ENCODE results near the gene TNRC18.
"Not testable (repeated sequence)": the region's sequence is repeated elsewhere in the genome, so short reads cannot be mapped to it uniquely, and the experiment has no call there.

TNRC18 gene, protein sequence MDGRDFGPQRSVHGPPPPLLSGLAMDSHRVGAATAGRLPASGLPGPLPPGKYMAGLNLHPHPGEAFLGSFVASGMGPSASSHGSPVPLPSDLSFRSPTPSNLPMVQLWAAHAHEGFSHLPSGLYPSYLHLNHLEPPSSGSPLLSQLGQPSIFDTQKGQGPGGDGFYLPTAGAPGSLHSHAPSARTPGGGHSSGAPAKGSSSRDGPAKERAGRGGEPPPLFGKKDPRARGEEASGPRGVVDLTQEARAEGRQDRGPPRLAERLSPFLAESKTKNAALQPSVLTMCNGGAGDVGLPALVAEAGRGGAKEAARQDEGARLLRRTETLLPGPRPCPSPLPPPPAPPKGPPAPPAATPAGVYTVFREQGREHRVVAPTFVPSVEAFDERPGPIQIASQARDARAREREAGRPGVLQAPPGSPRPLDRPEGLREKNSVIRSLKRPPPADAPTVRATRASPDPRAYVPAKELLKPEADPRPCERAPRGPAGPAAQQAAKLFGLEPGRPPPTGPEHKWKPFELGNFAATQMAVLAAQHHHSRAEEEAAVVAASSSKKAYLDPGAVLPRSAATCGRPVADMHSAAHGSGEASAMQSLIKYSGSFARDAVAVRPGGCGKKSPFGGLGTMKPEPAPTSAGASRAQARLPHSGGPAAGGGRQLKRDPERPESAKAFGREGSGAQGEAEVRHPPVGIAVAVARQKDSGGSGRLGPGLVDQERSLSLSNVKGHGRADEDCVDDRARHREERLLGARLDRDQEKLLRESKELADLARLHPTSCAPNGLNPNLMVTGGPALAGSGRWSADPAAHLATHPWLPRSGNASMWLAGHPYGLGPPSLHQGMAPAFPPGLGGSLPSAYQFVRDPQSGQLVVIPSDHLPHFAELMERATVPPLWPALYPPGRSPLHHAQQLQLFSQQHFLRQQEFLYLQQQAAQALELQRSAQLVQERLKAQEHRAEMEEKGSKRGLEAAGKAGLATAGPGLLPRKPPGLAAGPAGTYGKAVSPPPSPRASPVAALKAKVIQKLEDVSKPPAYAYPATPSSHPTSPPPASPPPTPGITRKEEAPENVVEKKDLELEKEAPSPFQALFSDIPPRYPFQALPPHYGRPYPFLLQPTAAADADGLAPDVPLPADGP (N-terminal part only)

DNA sequence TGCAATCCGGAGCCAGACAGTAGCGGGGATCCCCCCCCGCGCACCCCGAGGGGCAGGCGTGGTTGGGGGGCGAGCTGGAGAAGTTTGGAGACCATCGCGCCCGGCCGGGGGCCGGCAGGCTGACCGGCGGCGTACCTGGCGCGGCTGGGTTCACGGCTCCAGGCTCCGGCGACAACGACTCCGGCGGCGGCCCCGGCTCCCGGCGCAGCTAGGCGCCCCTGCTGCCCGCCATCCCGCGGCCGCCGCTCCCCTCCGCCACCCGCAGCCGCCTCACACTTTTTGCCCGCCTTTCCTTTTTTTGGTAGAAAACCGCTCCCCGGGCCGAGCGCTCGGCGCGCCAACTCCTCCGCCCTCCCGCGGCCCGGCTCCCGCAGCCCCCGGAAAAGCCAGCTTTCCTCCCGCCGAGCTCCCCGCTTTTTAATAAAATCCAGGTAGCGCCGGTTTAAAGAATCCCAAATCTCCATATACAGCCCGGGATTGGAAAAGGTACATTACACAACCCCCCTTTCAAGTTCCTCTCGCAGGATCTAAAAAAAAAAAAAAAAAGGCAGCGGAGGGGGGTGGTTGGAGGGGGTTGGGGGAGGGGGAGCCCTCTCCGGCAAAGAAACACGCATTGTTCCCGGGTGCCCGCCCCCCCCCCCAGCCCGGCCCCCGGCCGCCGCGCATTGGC is at the start of gene TNRC18:
TNRC18 (minus strand) TSS at position 529 of the 670 bp plus-strand sequence. CDS start 2,588 bp downstream, outside the sequence.
- DNase-seq = no peak

DNA sequence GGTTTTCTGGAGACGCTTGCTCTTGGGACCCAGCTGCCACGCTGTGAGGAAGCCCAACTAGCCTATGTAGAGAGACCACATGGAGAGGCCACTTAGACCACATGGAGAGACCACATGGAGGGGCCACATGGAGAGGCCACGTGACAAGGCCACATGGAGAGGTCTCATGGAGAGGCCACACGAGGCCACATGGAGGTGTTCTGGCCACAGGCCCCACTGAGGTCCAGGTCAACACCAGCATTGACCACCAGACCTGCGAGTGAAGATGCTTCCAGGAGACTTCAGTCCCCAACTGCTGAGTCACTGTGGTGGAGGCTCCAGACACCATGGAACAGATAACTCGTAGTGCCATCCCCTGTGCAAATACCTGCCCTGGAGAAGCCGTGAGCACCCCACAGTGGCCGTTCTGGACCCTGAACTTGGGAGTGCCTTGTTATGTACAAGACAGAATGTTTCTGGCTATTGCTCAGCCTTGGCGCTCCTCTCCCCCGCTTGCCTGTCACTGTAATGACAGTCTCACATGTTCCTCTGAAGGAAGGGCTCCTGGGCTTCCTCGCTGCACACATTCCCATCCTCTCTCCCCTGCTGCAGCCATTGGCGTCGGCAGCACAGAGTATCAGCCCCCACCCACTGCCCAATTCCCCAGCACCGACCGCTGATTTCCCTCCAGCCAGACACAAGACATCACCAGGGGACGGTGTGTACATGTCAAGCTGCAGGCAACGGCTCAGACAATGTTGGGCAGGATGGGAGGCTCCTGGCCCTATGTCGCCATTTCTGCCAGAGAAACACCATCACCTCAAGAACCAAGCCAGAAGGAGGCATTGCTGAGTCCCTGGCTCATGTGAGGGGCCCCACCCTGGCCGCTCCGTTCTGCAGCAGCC is 49.0 kb upstream of the TNRC18 start:
- no peak for DNase-seq

DNA sequence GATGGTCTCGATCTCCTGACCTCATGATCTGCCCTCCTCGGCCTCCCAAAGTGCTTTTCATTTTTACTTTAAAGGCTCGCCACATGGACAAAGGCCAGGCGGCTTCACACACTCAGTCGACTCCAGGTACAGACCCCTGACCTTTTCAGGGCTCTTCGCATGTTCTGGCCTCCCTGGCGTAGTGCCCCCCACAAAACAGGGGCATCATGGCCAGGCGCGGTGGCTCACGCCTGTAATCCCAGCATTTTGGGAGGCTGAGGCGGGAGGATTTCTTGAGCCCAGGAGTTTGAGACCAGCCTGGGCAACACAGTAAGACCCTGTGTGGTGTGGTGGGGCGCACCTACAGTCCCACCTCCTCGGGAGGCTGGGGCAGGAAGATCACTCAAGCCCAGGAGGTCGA is 48.0 kb upstream of the TNRC18 start:
- DNase-seq = not testable (repeated sequence)

DNA sequence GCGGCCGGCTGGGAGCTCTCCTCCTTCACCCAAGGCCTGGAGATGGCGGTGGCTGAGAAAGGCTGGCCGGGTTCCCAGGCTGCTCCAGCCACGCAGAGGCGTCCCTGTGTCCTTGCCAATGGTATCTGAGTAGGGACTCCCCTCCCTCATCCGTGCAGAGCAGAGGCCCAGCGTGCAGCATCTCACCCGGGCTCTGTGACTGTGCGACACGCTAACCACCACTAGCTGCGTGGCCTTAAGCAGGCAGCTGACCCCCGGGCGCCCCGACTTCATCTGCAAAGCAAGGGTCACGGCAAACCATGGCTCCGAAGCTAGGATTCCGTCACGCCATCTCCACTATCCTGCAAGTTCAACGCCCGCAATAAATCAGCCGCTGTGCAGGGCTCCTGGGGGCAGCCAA is 47.2 kb upstream of the TNRC18 start:
- no peak for DNase-seq

DNA sequence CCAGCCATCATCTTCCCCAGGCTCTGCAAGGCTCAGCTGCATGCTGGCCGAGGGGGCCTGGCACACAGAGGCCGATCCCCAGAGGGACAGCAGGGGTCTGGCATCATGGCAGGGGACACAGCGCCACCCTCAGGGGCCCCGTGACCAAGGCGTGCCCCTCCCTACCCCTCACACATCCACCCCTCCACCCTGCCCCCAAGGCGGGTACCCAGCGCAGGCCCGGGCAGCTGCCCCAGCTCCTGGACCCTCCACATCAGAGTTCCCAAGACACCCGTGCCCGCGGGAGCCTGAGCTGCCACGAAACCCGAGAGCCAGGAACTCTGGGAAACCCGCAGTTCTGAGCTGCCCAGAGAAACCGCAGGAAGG is 46.5 kb upstream of the TNRC18 start:
- DNase-seq = no peak

DNA sequence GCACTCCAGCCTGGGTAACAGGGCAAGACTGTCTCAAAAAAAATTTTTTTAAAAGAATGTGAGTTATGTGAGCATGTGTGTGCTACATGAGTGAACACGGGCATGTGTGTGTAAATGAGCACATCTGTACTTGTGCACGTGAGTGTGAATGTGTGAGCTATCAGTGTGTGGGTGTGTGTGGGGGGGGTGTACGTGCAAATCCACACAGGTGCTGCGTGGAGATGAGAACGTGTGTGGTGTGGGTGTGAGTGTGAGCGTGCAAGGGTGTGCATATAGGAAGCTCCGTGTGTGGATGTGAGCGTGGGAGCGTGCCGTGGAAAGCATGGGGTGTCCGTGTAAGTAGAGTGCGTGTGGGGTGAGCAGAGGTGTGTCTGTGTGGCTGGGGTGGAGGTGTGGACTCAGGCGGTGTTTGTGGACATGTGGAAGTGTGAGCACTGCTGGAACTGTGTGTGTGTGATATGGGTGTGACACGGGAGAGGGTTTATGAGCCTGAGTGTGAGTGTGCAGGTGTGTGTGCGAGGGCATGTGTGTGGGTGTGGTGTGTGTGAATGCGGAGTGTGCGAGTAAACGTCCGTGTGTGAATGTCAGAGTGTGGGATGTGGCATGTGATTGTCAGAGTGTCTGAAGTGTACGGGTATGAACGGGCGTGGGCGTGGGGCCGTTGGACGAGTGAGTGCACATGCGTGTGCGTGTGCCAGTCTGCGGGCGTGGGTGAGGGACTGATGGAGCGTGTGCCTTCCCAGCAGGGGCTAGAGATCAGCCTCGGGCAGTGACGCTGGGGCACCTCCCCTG is 45.9 kb upstream of the TNRC18 start:
- DNase-seq = no peak

DNA sequence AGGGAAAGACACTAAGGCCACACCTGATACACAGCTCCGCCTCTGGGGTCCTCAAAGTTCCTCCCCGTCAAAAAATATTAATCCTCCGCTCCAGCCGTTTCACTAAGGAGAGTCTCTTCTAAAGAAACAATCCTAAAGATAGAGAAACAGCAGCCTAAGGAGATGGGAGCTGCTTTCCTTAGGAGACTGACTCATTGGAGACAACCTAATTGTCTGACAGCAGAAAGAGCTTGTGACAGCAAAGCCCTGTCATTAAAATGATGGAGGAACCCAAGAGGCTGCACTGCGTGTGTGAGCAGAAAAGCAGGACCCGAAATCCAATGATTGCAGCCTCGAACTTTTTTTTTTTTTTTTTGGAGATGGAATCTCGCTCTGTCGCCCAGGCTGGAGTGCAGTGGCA is 44.0 kb upstream of the TNRC18 start:
- DNase-seq = no peak

DNA sequence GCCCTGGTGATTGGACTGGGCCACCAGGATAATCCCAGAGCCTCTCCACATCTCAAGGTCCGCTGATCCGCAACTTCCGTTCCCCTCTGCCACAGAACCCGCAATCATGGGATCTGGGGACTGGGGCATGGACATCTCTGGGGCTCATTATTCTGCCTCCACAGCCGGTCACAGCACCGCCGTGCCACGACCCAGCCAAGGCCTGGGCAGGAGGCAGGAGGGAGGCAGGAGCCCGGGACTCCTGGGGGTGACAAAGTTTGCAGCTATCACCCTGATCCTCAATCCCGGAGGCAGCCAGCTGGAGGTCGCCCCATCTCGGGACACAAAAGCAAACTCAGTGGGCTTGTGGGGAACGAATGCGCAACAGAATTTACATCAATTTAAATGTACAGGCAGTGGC is 42.9 kb upstream of the TNRC18 start:
- no peak for DNase-seq

DNA sequence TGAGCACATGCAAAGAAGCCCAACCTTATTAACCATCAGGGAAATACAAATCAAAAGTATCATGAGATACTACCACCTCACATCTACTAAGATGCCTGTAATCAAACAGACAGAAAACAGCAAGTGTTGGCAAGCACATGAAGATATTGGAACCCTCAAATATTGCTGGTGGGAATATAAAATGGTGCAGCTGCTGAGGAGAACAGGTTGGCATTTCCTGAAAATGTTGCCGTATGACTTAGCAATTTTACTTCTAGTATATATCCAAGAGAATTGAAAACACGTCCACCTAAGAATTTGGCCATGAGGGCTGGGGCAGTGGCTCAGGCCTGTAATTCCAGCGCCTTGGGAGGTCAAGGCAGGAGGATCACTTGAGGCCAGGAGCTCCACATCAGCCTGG is 39.4 kb upstream of the TNRC18 start:
- DNase-seq = no peak

DNA sequence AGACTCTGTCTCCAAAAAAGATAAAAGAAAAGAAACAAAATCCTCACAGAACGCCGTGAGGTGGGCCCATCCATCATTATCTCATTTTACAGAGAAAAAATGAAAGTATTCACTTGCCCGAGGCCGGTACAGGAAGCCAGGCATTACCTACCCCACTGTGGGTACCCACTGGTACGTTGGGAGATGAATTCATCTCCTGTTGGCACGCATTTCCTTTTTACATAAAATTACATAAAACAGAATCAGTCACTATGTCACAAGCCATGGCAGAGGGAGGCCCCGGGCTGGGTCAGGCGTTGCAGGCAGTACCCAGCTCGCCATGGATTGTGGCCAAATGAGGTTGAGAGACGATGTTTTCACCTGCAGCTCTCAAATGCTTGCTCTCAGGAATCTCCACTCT is 38.6 kb upstream of the TNRC18 start:
- DNase-seq = no peak

DNA sequence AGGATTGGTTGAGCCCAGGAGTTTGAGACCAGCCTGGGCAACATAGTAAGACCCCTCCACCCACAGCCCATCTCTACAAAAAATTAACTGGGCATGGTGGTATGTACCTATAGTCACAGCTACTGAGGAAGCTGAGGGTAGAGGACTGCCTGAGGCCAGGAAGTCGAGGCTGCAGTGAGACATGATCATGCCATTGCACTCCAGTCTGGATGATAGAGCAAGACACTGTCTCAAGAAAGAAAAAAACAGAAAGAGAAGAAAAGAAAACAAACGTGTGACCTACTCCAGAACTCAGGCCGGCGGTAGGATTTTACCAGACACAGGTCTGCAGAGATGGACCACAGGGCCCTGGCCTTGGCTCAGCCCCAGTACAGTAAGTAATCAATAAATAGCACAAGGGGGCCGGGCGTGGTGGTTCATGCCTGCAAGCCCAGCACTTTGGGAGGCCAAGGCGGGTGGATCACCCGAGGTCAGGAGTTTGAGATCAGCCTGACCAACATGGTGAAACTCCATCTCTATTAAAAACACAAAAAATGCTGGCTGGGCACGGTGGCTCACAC is 35.4 kb upstream of the TNRC18 start:
- no peak for DNase-seq

DNA sequence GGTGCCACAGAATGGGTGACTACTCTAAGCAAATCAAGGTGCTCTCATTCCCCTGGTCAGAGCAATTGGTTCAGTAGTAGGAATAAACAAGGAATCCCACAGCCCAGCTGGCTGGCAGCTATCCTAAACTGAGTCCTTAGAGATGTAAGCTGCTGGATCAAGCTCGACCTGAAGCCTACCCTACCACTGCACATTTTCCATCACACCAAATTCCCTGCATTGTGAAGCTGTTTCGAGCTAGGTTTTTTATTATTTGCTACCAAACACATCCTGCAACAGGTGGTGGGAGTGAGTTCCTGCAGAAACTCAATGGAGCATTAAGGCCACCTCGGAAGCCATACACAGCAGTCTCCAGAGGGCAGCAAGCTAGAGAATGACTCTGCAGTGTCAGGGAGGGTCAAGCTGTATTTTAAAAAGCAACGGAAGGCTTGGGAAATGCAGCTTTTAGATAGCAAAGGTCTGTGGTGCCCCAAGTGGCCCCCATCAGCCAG is 33.7 kb upstream of the TNRC18 start:
- no peak for DNase-seq

DNA sequence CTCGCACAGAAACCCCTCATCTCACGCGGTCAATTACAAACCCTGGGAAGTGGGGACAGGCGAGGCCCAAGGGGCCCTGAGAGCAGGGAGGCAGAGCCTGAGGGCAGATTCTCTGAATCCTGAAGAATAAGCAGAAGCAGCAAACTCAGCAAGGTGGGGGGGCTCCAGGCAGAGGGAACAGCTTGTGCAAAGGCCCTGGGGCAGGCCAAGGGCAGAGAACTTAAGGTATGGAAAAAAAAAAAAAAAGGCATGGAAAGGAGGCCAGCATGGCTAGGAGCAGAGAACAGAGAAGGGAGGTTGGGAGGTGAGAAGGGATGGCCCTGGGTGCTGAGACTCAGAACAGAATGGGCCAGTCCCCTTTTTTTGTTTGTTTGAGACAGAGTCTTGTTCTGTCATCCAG is 32.8 kb upstream of the TNRC18 start:
- no peak for DNase-seq

DNA sequence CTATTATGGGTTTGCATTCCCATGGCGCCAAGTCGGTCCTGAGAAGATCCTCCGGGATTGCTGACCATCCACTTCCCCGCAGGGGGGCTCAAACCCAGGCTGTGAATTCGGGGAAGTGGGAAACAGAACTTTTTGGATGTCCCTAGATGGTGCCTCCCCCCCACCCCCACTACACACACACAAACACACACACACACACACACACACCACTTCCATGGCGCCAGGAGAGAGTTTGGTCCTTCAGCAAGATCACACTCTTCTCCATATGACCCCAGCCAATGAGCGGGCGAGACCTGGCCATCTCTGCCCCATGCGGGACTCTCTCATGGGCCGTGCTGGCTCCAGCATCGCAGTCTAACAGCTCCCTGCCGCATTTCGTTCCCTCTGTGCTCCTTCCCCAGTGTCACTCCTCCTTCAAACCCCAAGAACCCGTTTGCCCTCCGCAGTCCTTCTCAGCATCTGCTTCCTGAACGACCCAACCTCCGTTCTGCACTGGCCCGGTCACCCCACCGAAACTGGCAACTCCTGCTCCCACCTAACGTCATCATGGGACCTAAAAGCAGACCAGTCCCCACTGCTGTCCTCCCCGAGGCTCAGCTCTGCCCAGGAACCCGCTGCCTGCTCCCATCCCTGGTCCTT is 32.1 kb upstream of the TNRC18 start:
- no peak for DNase-seq

DNA sequence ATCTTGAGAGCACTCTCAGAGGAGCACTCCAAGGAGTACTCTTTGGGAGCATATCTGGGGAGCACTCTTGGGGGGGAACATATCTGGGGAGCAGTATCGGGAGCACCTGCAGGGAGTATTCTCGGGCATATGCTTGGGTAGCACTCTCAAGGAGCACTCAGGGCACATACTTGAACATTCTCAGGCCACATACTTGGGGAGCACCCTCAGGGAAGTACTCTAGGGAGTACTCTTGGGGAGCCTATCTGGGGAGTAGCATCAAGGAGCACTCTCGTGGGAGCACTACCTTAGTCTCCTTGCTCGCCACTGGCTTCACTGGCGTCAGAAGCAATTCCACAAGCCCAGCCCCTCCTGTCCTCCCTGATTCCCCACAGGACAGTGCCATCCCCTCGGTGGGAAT is 31.5 kb upstream of the TNRC18 start:
- no peak for DNase-seq

DNA sequence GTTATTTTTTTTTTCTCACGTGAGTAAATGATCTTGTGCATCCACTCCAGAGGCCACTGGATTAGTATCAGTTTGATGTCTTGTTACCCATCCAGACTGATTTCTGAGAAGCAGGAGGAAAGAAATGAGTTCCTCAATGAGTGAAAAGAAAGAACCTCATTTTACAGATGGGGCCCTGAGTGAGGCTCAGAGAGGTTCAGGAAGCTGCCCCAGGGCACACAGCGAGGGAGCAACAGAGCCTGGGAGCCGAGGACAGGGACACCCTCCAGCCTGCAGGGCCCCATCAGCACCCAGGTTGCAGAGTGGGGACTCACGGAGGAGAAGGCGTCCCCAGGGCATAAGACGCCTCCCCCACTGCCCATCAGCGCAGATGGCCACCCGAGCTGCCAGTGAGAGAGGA is 30.9 kb upstream of the TNRC18 start:
- no peak for DNase-seq

DNA sequence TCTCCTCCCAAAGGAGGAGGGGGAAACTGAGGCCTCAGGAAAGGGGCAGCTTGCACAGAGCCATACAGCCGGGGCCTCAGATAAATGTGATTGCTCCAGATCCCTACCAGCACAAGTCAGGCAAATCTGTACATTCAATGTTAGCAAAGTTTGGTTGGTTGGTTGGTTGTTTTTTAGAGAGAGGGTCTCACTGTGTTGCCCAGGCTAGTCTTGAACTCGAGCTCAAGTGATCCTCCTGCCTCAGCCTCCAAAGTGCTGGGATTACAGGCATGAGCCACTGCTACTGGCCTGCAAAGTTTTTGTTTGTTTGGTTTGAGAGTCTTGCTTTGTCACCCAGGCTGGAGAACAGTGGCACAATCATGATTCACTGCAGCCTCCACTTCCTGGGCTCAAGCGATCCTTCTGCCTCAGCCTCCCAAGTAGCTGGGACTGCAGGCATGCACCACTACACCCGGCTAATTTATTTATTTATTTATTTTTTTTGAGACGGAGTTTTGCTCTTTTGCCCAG is 30.0 kb upstream of the TNRC18 start:
- no peak for DNase-seq

DNA sequence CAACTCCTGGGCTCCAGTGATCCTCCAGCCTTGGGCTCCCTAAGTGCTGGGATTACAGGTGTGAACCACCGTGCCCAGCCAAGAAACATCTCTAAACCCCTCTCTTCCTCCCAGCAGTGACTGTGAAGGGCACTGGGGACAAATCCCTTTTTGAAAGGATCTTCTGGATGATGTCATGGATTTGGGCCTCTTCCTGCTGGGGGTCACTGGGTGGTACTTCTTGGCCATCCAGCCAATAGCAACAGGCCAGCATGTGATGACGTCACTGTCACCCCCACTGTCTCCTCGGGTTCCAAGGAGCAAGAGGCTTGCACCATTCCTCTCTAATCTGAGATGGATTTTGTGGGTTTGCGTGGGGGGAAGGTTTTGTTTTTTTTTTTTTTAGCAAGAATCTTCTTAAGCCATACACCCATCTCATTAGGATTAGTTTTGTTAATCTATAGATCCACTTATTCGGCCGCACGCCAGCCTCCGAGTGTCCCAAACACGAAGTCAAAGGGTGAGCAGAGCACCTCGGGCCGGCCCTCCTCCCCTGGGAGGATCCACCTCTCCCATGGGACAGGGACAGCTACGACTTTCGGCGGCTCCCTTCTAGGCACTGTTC is 29.4 kb upstream of the TNRC18 start:
- DNase-seq = no peak

DNA sequence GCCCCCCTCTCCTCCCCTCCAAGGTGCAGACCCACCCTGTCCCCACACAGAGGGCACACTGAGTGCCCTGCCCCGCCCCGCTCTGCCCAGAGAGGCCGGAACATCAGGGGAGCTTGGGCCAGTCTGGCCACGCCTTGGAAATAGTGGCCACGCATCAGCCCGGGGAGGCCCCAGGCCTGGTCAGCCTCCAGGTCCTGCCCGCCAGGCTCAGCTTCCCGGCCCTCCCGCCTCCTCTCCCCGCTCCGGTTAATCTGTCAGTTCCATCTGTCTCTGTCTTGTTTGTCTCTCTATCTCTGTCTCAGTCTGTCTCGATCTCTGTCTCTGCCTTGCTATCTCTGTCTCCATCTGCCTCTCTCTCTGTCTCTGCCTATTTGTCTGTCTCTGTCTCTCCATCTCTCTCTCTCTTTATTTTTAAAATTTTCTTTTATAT is 28.9 kb upstream of the TNRC18 start:
- no peak for DNase-seq

Measured in SHP77 treated with DMSO at 0.1 percent for 48 hours (cell line).